GM19455 (cell line): ENCODE data around the gene DOCK1.

Source experiments
- ATAC-seq: cut with Tn5 transposase; IDR thresholded peaks from one replicate; pipeline ENCODE4 v1.9.1; 2021; ENCODE audit not compliant: unreplicated experiment

Gene DOCK1

DNA sequence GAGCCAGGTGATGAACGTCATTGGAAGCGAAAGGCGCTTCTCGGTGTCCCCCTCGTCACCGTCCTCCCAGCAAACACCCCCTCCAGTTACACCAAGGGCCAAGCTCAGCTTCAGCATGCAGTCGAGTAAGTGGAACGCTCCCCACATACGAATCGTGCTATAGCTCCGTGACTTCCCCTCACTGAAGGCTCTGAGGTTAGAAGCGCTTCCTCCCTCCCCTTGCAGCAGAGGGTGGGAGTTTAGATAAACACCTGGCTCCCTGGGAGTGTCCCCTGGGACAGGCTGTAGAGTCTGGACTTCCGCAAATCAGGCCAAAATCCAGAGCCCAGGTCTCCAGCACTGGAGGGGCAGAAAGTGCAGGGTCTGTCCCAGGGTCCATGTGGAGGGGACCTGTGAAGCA is 538.9 kb downstream of the DOCK1 start:
- no peak for ATAC-seq

DNA sequence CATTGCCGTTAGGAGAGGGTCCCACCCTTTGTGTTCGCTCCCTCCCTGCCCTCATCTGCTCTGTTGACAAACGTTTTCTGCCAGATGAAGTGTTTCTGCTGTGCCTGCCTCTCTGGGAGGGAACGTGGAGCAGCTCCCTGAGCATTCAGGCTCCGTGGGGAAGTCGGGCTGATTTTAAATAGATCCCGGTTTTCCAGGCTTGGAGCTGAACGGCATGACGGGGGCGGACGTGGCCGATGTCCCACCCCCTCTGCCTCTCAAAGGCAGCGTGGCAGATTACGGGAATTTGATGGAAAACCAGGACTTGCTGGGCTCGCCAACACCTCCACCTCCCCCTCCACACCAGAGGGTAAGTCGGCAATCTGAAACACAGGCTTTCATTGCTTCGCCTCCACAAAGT is 542.0 kb downstream of the DOCK1 start:
- ATAC-seq = no peak

DNA sequence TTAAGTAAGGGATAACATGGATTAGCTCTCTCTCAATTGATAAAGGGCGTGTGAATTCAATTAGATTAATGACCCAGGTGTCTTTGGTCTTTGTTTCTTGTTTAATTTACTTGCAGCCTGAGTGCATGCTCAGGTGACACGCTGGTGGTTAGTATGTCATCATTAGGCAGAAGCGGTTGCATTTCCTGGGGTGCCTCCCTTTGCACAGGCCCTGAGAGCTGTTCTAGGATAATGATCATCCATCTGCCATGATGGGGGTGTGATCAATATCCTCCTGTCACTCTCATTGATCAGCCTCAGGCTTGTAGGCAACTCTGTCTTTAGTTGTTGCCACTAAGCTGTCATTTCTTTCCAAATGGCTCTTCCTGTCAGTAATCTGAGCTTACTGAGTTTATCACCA is 544.3 kb downstream of the DOCK1 start:
- no peak for ATAC-seq

DNA sequence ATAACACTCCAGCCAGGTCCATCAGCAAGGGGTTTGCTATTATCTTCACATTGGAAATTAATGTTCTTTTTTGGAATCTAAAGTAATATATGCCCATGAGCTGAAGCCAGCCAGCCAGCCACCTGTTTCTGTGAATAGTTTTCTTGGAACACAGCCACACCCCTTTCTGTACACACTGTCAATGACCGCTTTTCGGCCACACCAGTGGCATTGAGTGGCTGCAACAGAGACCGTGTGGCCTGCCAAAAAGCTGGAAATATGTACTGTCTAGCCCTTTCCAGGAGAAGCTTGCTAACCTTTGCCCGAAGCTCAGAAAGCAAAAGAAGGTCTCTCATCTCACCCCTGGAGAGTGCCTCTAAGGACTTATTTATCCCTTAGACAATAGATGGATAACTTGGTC is 545.4 kb downstream of the DOCK1 start:
- ATAC-seq = no peak

DNA sequence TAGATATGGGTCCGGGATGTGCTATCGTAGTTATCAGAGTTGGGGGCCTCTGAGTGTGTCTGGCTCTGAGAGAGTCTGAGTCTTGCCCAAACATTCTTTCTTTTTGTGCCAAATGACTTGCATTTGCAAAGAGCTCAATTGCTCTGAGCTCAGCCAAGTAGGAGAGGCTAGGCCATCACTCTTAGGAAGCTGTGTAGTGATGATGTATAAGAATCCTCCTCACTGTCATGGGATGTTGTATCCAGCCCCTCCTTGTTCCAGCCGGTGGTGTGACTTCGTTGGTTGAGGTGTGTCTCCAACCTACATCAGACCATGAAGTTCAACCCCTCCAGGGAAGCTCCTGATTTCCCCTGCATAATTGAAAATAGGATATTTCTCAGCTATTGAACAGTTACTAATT is 546.4 kb downstream of the DOCK1 start:
- no peak for ATAC-seq

DNA sequence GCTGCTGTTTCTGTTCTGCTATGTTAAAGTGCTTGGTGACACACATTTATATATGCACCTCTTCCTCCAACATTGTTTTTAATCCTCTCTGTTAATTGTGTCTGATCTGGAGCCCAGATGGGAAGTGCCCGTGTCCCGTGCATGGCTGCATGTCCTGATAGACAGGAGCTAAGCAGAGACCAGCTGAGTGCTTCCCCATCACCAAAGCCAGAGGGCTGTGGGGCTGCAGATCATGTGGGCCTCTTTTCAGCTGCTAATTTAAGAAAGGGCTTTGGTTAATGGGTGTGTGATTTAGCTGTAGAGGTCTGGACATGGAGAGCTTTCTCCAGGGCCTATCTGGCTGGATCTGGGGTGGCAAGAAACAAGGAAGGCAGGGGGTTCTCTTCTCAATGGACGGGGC is 547.3 kb downstream of the DOCK1 start:
- no peak for ATAC-seq

DNA sequence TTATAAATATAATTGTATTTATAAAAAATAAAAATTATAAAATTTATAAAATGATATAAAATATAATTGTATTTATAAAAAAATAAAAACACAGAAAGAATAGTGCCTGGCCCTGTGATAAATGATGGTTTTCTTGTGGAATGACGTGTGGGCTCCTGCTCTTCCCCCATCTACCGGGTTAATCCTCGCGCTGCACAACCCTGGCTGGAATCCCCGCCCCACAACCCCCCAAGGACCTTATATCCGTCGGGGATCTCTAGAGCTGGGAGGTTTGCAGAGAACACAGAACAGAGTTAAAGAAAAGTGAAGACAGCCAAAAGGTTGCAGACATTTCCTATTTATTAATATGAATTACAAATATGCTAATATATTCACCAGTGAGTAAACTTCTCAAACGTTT is 548.5 kb downstream of the DOCK1 start:
- no peak for ATAC-seq

DNA sequence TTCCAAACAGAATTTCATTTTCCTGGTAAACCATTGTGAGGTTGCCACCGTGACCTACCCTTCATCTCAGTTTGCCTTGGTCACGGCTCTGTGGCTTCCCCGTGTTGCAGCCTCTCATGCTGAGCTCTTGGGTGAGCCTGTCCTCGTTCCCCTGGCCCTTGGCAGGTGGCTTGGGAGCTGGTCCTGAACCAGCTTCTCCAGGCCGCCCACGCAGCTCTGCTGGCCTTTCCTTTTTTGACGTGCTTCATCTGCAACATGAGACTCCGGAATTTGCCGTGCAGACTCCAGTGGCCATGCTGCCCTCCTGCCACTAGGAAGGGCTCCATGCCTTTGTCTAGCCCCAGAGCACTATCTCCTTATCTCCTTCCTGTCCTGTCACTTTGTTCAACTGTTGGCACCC is 550.9 kb downstream of the DOCK1 start:
- ATAC-seq = no peak

DNA sequence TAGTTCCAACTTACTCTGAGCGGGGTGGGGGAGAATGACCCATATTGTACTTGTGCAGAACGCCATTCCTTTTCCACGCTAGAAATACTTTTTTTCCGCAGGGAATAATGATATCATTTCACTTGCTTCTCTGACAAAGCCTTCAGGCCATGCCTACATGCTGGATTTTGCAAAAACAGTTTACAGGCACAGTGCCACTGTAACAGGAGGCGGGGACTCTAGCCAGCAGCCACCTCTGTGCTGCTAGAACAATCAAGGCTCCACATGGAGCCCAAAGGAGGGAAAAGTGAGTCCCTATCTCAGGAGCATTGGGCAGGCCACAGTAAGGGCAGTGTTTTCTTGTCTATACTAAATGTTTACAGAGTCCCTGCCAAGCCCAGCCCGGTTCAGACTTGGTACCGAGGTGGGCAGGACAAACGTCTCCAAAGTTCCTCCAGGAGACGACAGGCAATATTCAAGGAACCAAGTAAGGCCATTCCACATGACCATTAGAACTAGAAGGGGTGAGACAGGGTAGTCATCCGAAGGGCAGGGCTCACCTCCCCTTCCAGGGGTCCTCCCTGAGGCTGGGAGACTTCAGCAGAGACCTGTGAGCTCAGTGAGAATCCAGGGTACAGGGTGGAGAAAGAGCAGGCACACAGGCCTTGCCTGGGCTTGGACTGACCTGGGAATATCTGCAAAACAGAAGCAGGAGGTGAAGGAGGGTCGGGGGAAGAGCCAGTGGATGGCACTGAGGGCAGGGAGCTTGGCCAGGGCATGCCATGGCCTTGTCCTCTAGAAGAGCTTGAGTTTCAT is 553.0 kb downstream of the DOCK1 start:
- ATAC-seq = no peak

DNA sequence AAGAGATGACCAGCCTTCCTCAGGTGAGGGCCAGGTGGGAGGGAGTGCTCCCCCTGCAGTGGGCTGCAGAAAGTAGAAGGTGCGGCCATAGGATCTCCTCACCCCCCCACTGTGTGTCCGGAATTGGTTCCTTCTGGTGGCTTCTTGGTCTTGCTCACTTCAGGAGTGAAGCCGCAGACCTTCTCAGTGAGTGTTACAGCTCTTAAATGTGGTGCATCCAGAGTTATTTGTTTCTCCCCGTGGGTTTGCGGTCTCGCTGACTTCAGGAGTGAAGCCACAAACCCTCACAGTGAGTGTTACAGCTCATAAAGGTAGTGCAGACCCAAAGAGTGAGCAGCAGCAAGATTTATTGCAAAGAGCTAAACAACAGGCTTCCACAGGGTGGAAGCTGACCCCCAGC is 553.6 kb downstream of the DOCK1 start:
- ATAC-seq = no peak

DNA sequence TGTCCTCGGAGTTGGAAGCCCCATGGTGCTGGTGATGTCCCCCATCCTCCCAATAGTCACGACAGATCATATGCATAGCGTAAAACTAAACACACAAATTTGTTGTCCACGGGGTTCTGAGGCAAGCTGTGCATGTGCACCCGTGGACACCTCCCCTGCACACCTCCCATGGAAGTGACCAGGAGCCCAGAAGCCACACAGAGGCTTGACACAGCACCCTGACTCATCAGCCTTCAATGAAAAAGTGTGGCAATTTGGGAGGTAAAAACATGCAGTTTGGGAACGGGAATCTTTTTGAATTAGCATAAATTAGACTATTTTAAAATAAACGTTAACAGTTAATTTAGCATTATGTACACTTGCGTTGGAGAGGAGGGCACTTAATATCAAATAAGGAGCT is 554.7 kb downstream of the DOCK1 start:
- ATAC-seq = no peak

DNA sequence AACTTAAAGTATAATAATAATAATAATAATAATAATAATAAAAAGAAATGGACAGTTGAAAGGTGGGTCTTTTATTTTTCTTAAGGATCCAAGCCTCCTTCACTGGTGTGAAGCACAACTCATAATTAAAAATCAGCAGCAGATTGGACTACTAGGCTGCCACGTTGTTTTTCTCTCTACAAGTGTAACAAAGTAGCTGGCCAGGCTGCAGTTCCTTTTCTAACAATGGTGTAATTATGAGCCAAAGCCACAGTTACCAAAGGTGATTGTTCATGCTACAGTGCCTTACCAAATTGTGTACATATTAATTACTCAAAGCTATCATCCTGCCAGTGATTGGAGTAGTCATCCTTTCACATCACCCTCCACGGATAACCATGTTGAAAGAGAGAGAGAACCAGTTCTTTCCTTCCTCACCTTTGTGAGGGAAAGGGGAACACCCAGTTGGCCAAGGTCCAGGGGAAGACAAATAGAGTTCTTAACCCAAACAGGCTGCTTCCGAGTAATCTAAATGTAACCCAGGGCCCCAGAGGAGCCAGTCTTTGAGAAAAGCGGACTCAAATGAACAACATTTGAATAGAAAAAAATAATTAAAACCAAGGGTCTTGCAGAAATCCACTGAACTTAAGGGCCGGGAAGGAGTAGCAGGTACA is 557.5 kb downstream of the DOCK1 start:
- ATAC-seq = no peak

DNA sequence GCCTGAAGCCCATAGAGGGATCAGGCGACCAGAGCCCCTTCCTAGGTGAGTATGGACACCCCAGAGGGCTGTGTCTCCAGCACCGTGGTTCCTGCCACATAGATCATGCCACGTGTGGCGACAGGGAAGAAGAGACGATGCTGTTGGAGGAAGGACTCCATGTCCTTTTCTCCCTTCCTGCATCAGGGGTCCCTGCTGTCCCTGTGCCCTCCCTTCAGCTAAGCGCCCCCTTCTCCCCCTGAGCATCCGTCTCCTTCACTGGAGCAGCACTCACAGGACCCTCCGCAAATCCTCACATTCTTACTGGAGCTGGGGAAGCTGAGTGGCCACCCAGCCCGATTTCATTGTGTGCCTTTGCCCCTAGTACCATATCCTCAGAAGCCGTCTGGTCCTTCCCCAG is 558.3 kb downstream of the DOCK1 start:
- no peak for ATAC-seq

DNA sequence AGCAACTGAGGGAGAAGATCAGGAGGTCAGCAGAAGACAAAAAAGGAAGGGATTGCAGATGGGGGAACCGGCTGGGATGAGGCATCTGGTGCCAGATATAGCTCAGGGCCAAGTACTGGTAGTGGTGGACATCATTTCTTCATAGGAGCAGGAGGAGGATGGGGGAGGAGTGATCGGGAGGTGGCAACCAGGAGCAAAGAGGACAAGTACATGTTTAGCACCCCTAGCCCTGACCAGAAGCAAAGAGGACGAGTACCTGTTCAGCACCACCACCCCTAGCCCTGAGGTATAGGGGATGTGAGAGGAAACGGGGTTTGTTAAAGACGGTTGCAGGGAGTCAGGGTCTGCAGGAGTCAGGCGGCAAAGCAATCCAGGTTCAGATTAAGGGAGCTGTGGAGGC is 559.3 kb downstream of the DOCK1 start:
- ATAC-seq = no peak

DNA sequence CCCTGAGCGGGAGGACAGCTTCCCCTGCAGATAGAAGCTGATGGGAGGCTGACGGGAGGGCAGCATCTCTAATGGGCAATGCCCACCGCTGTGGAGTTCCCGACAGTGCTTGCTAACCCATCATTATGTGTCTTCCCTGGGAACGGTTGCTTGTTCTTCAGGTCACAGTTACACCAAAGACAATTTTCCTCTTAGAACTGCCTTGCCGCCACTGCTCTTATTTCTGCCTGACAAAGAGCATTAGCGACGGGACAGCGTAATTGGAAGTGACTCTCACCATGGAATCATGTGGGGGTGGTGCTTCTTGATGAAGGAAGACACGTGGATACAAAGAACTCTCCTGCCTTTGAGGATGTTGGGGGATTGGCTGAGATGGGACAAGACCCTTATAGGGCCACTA is 562.6 kb downstream of the DOCK1 start:
- no peak for ATAC-seq

DNA sequence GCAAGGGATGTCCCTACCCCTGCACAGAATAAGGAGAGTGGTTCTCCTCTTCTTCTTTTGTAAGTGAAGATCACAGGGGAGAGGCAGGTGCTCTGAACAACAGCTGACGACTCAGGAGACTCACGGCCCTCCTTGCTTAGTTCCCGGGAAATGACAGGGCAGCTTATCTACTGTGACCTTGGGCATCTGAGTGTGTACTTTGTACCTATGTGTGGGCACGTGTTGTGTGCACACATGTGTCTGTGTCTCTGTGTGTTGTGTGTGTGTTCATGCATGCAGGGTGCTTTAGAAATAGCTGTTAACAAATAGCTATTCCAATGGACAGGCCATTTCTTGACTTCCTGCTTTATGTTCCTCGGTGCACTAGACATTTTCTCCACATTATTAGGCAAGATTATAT is 563.4 kb downstream of the DOCK1 start:
- no peak for ATAC-seq

DNA sequence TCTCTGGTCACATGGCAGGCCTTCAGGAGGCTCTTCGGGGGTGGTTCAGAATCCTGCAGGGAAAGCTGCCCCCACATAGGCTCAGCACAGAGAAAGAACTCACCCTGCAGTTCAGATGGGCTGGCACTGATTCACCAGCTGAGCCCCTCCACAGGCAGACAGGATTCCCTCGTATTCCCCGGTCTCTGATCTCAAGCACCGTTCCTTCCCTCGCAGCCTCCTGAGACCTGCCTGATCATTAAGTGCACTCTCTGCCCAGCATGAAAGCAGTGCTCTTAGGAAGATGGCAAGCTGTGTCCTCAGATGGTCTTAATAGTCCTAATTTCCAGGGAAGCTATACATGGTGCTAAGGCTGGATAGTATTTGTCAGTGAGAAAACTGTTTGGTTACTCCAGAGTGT is 565.7 kb downstream of the DOCK1 start:
- no peak for ATAC-seq

DNA sequence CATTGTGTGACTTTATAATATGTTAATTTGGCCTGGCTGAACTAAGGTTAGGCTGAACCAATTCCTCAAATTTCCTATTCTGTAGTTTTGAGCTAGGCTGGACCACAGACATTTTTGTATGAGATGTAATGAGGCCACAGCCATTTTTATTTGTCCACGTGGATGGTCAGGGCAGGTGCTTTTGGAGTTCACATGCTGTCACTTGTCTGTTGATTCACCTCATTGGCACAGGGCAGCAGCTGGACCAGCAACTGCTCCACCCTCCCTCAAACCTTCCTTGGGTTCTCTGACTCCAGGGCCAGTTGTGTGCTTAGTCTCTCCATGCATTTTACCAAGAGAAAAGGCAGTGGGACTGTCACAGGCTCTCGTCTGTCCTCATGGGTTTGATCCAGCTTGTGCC is 567.7 kb downstream of the DOCK1 start:
- no peak for ATAC-seq

DNA sequence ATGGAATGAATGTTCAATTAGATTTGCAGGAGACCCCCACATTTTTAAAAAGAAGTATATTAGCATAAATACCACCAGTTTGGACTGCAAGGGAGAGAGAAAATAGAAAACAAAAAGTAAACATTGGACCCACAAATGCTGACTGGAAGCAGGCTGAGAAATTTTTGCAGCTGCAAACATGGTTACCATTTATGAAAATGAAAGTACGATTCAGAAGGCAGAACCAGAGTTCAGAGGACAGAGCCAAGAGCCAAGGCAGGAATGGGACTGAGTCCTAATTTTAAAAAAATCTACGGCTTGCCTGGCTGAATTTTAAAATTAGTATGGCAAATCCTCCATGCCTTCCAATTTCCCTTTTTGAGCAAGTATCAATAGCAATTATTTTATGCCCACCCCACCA is 569.3 kb downstream of the DOCK1 start:
- ATAC-seq = no peak

DNA sequence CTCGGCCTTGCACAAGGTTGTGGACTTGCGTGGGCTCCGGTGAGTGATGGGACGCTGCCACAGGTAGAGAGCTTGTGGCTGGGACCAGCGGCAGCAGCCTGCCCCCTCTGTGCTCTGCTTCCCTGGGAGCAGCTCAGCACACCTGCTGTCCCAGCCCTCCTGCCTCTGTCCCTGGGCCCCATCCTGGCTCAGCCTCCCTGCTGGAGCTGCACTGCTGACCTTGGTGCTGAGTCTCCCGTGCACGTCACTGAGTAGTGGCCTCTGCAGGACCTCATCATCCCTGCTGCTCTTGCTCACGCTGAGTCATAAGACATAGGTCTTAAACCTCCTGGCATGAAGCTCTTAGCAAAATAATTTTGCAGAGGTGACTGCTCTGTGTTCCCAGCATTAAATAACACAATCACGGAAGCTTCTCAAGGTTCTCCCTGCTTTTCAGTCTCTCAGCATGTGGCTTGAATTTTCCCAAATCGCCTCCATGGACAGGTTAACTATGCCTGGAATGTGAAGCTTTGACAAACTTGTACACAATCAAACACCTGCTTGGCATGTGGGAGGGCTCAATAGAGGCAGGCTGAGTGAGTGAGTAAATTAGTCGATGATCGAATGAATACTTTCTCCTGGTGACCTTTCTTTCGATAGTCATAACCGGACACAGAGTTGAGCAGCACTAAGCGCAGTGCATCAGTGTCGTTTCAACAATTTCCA is 580.1 kb downstream of the DOCK1 start:
- no peak for ATAC-seq

DNA sequence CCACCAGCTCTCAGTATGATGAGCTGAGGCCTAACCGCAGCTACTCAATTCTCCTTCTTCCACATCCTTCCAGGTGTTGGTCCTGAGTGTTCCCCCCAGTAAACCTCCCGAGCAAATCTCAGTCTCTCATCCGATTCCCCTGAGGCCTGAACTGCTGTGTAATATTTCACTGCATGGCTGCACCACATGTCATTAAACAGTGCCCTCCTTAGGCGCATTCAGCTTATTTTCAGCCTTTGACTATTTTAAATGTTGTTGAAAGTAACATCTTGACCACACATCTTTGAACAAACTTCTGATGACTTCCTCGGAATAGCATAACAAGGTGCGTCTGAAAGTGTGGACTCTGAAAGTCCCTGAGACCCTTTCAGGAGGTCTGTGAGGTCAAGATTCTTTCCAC is 581.1 kb downstream of the DOCK1 start:
- ATAC-seq = no peak

DNA sequence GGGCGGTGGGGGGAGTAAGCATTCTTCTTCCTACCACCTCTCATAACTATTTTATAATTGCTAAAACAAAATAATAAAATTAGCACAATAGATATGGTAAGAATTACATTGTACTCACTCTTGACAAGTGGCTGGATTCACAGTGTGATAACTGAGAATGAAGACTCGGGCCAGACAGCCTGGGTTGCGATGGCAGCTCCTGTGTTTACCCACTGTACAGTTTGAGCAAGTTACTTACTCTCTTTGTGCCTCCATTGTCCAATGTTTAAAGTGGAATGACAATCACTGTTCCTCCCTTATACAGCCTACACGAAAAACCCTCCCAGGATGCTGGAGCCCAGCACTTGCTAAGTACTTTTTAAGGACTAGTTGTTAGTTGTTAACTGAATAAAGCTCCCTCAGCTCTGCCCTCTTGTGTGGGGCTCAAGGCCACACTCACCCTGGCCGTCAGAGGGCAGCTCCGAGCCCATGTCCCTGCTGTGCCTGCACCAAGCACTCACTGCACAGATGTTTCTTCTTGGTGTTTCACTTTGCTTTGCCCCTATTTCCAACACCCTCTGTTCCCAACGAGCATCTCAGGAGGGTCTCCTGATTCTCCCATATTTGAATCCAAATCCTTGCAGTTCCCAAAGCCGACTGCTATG is 587.5 kb downstream of the DOCK1 start:
- no peak for ATAC-seq
